Measurements from ENCODE around the gene DAB2.

DAB2 gene

DNA sequence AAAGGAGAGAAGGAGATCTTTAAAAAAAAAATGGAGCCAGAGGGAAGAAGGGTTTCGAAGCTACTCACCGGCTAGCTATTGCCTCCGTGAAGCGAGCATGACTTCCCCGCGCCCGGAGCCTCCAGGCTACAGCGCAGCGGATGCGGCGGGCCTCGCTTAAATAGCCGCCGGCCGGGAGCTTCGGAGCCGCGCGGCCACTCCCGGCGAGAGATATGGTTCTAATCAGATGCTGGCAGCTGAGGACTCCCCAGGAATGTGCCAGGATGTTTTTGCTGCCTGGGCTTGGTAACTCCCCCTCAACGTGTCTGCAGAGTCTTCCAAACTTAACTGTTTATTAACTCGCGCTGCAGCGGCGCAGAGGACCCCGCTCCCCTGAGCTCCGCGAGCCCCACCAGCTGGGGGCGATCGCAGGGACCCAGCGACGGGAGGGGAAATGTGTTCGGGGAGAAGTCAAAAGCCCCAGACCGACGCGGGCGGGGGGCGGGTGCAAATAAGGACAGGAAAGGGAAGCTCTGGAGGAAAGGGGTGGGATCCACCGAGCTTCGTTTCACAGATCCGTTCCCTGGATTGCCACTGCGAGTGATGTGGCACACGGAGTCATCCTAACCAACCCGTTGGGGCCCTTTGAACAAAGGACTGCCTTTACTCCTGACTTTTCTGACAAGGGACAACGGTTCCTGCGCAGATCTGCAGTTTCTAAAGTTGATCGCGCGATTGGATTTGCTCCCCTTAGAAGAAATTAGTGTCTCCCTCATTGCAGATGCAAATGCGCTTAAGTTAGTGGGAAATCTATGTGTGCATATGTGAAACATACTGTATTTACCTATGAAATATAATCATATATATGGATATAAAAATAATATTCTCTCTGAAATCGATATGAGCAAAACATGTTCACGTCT is at the start of gene DAB2:
Gene DAB2 (minus strand): TSS at position 245 of the 902 bp plus-strand sequence. CDS start 30,660 bp downstream, outside the sequence.
- H3K4me1 ChIP-seq = peaks cover 4% of the 10 kb centered on the region
- no peaks in the 10 kb centered on the region for H3K9me3 ChIP-seq (ENCODE audit: control insufficient read depth, low read length)
- no peaks in the 10 kb centered on the region for H3K27me3 ChIP-seq (ENCODE audit: control insufficient read depth, insufficient read depth, low read length)
- TF ChIP-seq, protein P1, sequence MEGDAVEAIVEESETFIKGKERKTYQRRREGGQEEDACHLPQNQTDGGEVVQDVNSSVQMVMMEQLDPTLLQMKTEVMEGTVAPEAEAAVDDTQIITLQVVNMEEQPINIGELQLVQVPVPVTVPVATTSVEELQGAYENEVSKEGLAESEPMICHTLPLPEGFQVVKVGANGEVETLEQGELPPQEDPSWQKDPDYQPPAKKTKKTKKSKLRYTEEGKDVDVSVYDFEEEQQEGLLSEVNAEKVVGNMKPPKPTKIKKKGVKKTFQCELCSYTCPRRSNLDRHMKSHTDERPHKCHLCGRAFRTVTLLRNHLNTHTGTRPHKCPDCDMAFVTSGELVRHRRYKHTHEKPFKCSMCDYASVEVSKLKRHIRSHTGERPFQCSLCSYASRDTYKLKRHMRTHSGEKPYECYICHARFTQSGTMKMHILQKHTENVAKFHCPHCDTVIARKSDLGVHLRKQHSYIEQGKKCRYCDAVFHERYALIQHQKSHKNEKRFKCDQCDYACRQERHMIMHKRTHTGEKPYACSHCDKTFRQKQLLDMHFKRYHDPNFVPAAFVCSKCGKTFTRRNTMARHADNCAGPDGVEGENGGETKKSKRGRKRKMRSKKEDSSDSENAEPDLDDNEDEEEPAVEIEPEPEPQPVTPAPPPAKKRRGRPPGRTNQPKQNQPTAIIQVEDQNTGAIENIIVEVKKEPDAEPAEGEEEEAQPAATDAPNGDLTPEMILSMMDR (IDR thresholded peaks at IDR 0.05) = peak; percentile 26
- peak within 1 kb of the TSS; percentile 87 for H3K4me2 ChIP-seq (ENCODE audit: low read length)
- H2AFZ ChIP-seq = peak within 1 kb of the TSS; percentile 83
- peak within 1 kb of the TSS; percentile 59 for H3K4me3 ChIP-seq (ENCODE audit: low read depth, low read length)
- no peaks in the 10 kb centered on the region for H3K79me2 ChIP-seq
- no peaks in the 10 kb centered on the region for H3K36me3 ChIP-seq (ENCODE audit: control insufficient read depth, insufficient read depth, low read length)
- no peak within 1 kb of the TSS for H3K9ac ChIP-seq
- H3K27ac ChIP-seq = peak within 1 kb of the TSS; percentile 43

DNA sequence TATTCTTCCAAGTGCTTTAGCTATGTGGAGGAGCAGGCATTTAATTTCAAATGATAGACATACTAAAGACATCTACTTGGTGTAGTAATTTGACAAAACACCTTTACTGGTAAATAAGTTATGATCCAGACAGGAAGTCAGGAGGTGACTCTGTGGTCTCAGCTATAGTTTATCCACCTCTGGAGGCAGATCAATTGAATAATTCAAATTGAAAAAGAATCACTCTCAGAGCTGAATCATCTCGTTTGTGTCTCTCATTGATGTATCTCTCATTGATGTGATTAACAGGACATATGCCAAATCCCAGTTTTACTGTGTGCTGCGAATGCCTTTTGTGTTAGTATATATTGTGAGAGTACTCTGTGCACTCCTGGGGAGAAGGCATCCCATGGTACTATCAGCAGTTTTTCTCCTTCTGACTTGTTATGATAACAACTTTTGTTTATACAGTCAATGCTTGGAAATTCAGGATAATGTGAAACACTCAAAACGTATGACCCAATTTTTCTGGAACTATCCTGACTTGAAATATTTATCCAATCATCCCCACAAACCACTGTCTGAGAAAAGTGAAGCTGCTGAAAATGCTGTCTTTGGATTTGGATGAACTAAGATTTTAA is 48.5 kb upstream of the DAB2 start:
- TF ChIP-seq, protein P1 (IDR thresholded peaks at IDR 0.05) = no peak
- no peaks in the 10 kb centered on the region for H3K79me2 ChIP-seq
- no peaks in the 10 kb centered on the region for H3K36me3 ChIP-seq (ENCODE audit: control insufficient read depth, insufficient read depth, low read length)
- H3K4me2 ChIP-seq (ENCODE audit: low read length) = no peak overlapping the region
- H3K9ac ChIP-seq = no peak overlapping the region
- no peaks in the 10 kb centered on the region for H3K9me3 ChIP-seq (ENCODE audit: control insufficient read depth, low read length)
- H3K27ac ChIP-seq = no peak overlapping the region
- no peaks in the 10 kb centered on the region for H3K27me3 ChIP-seq (ENCODE audit: control insufficient read depth, insufficient read depth, low read length)
- no peak overlapping the region for H3K4me3 ChIP-seq (ENCODE audit: low read depth, low read length)
- no peak overlapping the region for H2AFZ ChIP-seq
- no peaks in the 10 kb centered on the region for H3K4me1 ChIP-seq

DNA sequence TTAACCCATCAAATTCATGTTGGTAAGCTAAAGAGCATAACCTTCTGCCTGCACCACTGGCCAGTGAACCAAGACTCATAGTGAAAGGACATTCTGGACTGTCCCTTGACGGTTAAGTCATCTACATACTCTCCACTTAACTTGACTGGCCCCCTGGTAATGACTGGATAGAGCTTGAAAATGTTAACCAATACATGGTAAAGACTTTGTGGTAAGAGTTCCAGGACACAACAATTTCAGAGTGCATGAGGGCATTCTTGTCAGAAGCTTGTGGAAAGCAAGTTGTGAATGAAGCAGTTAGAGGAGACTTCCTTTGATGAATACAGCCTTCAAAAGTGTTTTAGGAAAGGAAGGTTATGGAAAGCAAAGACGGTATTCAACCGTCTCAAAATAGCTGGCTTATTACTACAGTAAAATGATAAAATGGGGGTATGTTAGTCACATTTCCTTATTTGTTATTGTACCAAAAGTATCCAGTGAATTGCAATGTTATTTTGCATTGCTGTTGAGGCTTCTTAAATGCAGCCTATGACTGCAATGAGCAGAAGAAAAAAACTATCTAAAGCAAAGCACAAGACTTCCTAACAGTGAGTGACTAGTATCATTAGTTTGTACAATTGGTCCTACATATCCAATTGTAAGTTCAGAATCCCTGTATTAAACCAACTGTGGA is 47.2 kb upstream of the DAB2 start:
- Histone ChIP-seq H3K9ac (no peak overlapping the region), H2AFZ (no peak overlapping the region), H3K9me3 (ENCODE audit: control insufficient read depth, low read length) (no peaks in the 10 kb centered on the region), H3K4me3 (ENCODE audit: low read depth, low read length) (no peak overlapping the region), H3K79me2 (no peaks in the 10 kb centered on the region), H3K27me3 (ENCODE audit: control insufficient read depth, insufficient read depth, low read length) (no peaks in the 10 kb centered on the region), H3K27ac (no peak overlapping the region), H3K36me3 (ENCODE audit: control insufficient read depth, insufficient read depth, low read length) (no peaks in the 10 kb centered on the region), H3K4me1 (no peaks in the 10 kb centered on the region), H3K4me2 (ENCODE audit: low read length) (no peak overlapping the region)
- TF ChIP-seq, protein P1 (IDR thresholded peaks at IDR 0.05) = no peak

DNA sequence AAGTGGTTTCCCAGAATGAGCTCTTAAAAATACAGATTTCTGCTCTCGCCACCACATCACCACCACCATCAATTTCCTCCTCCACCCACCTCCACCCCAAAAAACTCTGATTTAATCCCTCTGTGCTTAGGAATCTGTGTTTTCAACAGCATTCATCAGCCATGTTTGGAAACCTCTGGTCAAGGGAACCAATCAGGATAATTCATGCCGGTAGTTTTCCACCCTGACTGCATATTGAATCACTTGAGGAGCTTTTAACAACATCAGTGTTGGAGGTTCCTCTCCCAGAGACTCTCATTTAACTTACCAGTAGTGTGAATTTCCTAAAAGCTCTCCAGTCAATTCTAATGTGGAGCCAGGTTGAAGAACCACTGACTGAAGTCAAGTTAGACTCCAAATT is 46.0 kb upstream of the DAB2 start:
- TF ChIP-seq, protein P1 (IDR thresholded peaks at IDR 0.05) = no peak
- Histone ChIP-seq H3K4me1 (no peaks in the 10 kb centered on the region), H3K9ac (no peak overlapping the region), H3K27me3 (ENCODE audit: control insufficient read depth, insufficient read depth, low read length) (no peaks in the 10 kb centered on the region), H3K27ac (no peak overlapping the region), H3K79me2 (no peaks in the 10 kb centered on the region), H3K36me3 (ENCODE audit: control insufficient read depth, insufficient read depth, low read length) (no peaks in the 10 kb centered on the region), H3K4me2 (ENCODE audit: low read length) (no peak overlapping the region), H3K4me3 (ENCODE audit: low read depth, low read length) (no peak overlapping the region), H2AFZ (no peak overlapping the region), H3K9me3 (ENCODE audit: control insufficient read depth, low read length) (no peaks in the 10 kb centered on the region)
